Testis (tissue), 2 donors: ENCODE data around the gene PLK3.

Experiments
- POLR2A ChIP-seq: fragments of 450-650 bp; IDR thresholded peaks from one replicate; pipeline ENCODE4 v1.6.1; 2017; ENCODE audit warnings: antibody characterized with exemption, mild to moderate bottlenecking, moderate library complexity
- TF ChIP-seq, protein P1 (sequence below), 3 experiments: fragments of 450-650 bp in 2 of 3; fragments of 200-600 bp in 1 of 3; sonication (generic) in 1 of 3; IDR thresholded peaks; one replicate each; pipeline ENCODE4 v1.5.1; 2016 to 2019; ENCODE audit warnings: antibody characterized with exemption in 3 of 3, mild to moderate bottlenecking in 2 of 3, moderate library complexity in 1 of 3

DNA sequence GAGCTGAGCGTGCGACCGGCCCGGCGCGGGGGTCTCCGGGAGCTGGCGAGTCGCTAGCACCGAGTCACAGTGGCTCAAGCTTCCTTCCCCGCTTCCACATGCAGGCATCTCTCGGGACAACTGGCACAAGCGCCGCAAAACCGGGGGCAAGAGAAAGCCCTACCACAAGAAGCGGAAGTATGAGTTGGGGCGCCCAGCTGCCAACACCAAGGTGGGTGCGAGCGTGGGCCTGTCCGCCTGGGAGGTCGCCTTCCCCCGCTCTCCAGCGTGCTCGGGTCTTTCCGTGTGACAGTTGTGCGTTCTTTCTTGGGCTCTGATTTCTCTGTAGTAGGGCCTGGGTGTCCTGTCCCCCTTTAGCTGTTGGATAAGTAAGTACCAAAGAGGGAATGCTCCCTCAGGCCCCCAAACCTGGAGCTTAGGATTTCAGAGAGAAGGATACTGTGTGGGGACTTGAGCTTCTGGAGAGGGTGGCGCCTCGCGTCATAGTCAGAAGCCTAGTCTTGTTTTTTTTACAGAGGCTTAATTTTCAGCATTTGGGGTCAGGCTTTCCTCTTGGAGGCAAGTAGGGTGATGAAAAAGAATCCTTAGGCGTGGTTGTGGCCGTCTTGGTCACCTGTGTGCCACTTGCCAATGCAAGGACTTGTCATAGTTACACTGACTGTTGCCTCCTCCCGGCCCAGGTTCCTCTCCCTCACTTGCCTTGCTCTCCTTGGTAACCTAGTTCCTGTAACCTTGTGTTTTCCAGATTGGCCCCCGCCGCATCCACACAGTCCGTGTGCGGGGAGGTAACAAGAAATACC is 24.0 kb upstream of the PLK3 start:
- TF ChIP-seq, protein P1, sequence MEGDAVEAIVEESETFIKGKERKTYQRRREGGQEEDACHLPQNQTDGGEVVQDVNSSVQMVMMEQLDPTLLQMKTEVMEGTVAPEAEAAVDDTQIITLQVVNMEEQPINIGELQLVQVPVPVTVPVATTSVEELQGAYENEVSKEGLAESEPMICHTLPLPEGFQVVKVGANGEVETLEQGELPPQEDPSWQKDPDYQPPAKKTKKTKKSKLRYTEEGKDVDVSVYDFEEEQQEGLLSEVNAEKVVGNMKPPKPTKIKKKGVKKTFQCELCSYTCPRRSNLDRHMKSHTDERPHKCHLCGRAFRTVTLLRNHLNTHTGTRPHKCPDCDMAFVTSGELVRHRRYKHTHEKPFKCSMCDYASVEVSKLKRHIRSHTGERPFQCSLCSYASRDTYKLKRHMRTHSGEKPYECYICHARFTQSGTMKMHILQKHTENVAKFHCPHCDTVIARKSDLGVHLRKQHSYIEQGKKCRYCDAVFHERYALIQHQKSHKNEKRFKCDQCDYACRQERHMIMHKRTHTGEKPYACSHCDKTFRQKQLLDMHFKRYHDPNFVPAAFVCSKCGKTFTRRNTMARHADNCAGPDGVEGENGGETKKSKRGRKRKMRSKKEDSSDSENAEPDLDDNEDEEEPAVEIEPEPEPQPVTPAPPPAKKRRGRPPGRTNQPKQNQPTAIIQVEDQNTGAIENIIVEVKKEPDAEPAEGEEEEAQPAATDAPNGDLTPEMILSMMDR (IDR thresholded peaks at IDR 0.05): no peak
- no peak for TF ChIP-seq POLR2A
